TTC549 (cell line): ENCODE measurements around the gene EIF5.

ENCODE experiments used
- FAIRE-seq: peaks from 2 replicates; lab custom pipeline; 2012; peaks lifted over from hg19 to GRCh38; lab: Jason Lieb, UNC

EIF5 gene

GRCh38 chr14:103333754-103334643 lies at the start of gene EIF5:
EIF5 (plus strand) TSS chr14:103334237; CDS start chr14:103335861, 1,624 bp downstream.
- FAIRE-seq, result peak; percentile 76

- FAIRE-seq, result no peak
Observed at GRCh38 chr14:103284574-103285467, 49.2 kb upstream of the EIF5 start.

- no peak for FAIRE-seq
Observed at GRCh38 chr14:103286460-103286859, 47.6 kb upstream of the EIF5 start.

- FAIRE-seq, result no peak
Observed at GRCh38 chr14:103286968-103287850, 46.8 kb upstream of the EIF5 start.

GRCh38 chr14:103288076-103288766 lies 45.8 kb upstream of the EIF5 start:
- FAIRE-seq, result no peak

GRCh38 chr14:103290056-103290455 lies 44.0 kb upstream of the EIF5 start:
- FAIRE-seq, result no peak

- no peak for FAIRE-seq
Observed at GRCh38 chr14:103290494-103290893, 43.5 kb upstream of the EIF5 start.

GRCh38 chr14:103290961-103291360 lies 43.1 kb upstream of the EIF5 start:
- no peak for FAIRE-seq

- no peak for FAIRE-seq
Observed at GRCh38 chr14:103292426-103293374, 41.3 kb upstream of the EIF5 start.

GRCh38 chr14:103293465-103293864 lies 40.6 kb upstream of the EIF5 start:
- no peak for FAIRE-seq

- FAIRE-seq, result no peak
Observed at GRCh38 chr14:103294091-103294490, 39.9 kb upstream of the EIF5 start.

- FAIRE-seq, result no peak
Observed at GRCh38 chr14:103296007-103296406, 38.0 kb upstream of the EIF5 start.

- no peak for FAIRE-seq
Observed at GRCh38 chr14:103296987-103297386, 37.0 kb upstream of the EIF5 start.

GRCh38 chr14:103298620-103299019 lies 35.4 kb upstream of the EIF5 start:
- no peak for FAIRE-seq

GRCh38 chr14:103301512-103302354 lies 32.3 kb upstream of the EIF5 start:
- no peak for FAIRE-seq

GRCh38 chr14:103302966-103303365 lies 31.1 kb upstream of the EIF5 start:
- FAIRE-seq, result no peak

- no peak for FAIRE-seq
Observed at GRCh38 chr14:103304706-103305105, 29.3 kb upstream of the EIF5 start.

GRCh38 chr14:103308717-103309616 lies 25.1 kb upstream of the EIF5 start:
- FAIRE-seq, result no peak
